Activated B cell treated with CpG ODN at 0.5 μM for 24 hours (primary cell): ENCODE measurements around the gene PDLIM7. TPM values are rescaled to one million over a fixed set of nuclear protein-coding genes. Genes with fewer than 3 reads are reported as not detected.
"Not testable (repeated sequence)": the region's sequence is repeated elsewhere in the genome, so short reads cannot be mapped to it uniquely, and the experiment has no call there.

Experiments used
- ATAC-seq: fragments of 200-7000 bp; cut with Tn5 transposase; one replicate; pipeline ENCODE4 v1.10.0; 2021; ENCODE audit warnings: low read depth, mild to moderate bottlenecking, moderate library complexity
- CTCF ChIA-PET: fragments of 350-600 bp; sonication (Branson Sonifier 250); formaldehyde crosslinking; loops from one replicate; lab custom pipeline; 2021; ENCODE audit warnings: antibody characterized with exemption; lab: Charles Lee
- POLR2A ChIA-PET: fragments of 350-600 bp; sonication (Branson Sonifier 250); formaldehyde crosslinking; loops from one replicate; lab custom pipeline; 2021; ENCODE audit warnings: antibody characterized with exemption; lab: Charles Lee
- DNase-seq: peaks from one replicate; pipeline ENCODE4 v3.0.0; 2022
- H3K27ac Mint-ChIP-seq: one replicate; pipeline ENCODE4 v1.8.0; 2020; ENCODE audit warnings: mixed read lengths
- H3K27me3 Mint-ChIP-seq: one replicate; pipeline ENCODE4 v1.8.0; 2021; ENCODE audit warnings: mixed read lengths
- H3K36me3 Mint-ChIP-seq: one replicate; pipeline ENCODE4 v1.8.0; 2021; ENCODE audit warnings: low read depth, mixed read lengths
- H3K4me1 Mint-ChIP-seq: one replicate; pipeline ENCODE4 v1.8.0; 2021; ENCODE audit warnings: mixed read lengths
- H3K4me3 Mint-ChIP-seq: one replicate; pipeline ENCODE4 v1.8.0; 2020; ENCODE audit warnings: mild to moderate bottlenecking, mixed read lengths
- H3K9me3 Mint-ChIP-seq: one replicate; pipeline ENCODE4 v1.8.0; 2020; ENCODE audit warnings: mixed read lengths
- intact Hi-C: fragments of 100-400 bp; cut with micrococcal nuclease; formaldehyde crosslinking; loops from one replicate; pipeline ENCODE4 v1.15.1; 2024
- total RNA-seq: library from RNA; stranded (reverse); gene quantifications from 2 replicates; pipeline ENCODE4 v1.2.3, GENCODE V29; 2022
- TF ChIP-seq, protein P1 (sequence below): fragments of 200-600 bp; IDR thresholded peaks from one replicate; pipeline ENCODE4 v1.8.0; 2022; ENCODE audit warnings: antibody characterized with exemption, mild to moderate bottlenecking

The PDLIM7 gene
- total RNA-seq, 1 donor from 2014 or later, result 17.7 TPM

DNA sequence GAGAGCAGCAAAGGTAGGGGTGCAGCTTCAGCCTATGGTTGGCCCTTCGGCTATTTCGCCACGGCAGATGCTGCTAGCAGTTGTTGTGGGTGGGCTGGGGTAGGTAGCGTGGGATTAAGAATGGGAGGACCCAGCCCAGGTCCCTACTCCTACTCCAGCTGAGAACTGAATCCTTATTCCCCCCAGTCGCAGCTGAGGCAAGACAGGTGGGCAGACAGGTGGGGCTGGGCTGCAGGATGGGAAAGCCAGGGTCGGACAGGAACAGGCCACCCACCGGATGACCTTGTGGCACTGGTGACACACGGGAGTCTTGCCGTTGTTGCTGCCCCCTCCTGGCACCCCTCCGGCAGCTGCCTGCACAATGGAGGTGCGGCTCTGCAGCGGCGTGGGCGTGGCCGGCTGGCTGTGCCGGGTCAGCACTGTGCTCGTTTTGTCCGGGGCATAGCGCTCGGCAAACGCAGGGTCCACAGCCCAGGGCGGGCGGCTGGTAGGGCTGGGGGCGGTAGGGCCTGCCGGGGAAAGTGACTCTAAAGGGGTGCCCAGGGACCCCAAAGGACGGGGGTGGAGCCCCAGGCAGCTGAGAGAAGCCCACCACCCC, 8.2 kb downstream of the PDLIM7 start:
- CTCF ChIA-PET, result interaction anchor here (0.5 kb wide), 1 partner anchor 9 kb away, joined by 3 read pairs; no protein-coding TSS in a partner anchor
- no peak overlapping the region for H3K4me3 Mint-ChIP-seq
- H3K27ac Mint-ChIP-seq, result no peak overlapping the region
- TF ChIP-seq, protein P1, sequence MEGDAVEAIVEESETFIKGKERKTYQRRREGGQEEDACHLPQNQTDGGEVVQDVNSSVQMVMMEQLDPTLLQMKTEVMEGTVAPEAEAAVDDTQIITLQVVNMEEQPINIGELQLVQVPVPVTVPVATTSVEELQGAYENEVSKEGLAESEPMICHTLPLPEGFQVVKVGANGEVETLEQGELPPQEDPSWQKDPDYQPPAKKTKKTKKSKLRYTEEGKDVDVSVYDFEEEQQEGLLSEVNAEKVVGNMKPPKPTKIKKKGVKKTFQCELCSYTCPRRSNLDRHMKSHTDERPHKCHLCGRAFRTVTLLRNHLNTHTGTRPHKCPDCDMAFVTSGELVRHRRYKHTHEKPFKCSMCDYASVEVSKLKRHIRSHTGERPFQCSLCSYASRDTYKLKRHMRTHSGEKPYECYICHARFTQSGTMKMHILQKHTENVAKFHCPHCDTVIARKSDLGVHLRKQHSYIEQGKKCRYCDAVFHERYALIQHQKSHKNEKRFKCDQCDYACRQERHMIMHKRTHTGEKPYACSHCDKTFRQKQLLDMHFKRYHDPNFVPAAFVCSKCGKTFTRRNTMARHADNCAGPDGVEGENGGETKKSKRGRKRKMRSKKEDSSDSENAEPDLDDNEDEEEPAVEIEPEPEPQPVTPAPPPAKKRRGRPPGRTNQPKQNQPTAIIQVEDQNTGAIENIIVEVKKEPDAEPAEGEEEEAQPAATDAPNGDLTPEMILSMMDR, result no peak
- H3K9me3 Mint-ChIP-seq, result no peaks in the 10 kb centered on the region
- H3K4me1 Mint-ChIP-seq, result peaks cover 19% of the 10 kb centered on the region
- POLR2A ChIA-PET, result no interaction called here
- ATAC-seq (no peak), DNase-seq (no peak)
- peaks cover 13% of the 10 kb centered on the region for H3K36me3 Mint-ChIP-seq
- no peaks in the 10 kb centered on the region for H3K27me3 Mint-ChIP-seq
- intact Hi-C loops, result no loop called here

DNA sequence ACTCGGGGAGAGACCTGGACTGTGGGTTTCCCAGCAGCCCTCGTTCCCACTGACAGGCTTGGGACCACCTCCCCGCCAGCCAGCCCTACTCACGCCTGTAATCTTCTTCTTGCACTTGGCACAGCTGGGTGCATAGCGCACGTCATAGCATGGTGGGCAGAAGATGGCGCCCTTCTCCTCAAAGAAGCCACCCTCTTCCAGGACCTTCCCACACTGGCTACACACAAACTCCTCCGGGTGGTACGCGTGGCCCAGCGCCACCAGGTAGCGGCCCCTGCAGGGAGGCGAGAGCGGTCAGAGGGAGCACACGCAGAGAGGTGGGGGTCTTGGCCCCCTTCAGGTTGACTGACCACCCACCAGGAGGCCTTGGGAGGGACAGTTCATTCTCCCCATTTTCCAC, 9.4 kb downstream of the PDLIM7 start:
- no peaks in the 10 kb centered on the region for H3K9me3 Mint-ChIP-seq
- H3K4me3 Mint-ChIP-seq, result no peak overlapping the region
- peaks cover 6% of the 10 kb centered on the region for H3K4me1 Mint-ChIP-seq
- intact Hi-C loops, result no loop called here
- no peaks in the 10 kb centered on the region for H3K27me3 Mint-ChIP-seq
- no peak for DNase-seq
- peaks cover 14% of the 10 kb centered on the region for H3K36me3 Mint-ChIP-seq
- no peak overlapping the region for H3K27ac Mint-ChIP-seq
- TF ChIP-seq, protein P1, result no peak
- CTCF ChIA-PET, result no interaction called here
- no peak for ATAC-seq
- POLR2A ChIA-PET, result no interaction called here

DNA sequence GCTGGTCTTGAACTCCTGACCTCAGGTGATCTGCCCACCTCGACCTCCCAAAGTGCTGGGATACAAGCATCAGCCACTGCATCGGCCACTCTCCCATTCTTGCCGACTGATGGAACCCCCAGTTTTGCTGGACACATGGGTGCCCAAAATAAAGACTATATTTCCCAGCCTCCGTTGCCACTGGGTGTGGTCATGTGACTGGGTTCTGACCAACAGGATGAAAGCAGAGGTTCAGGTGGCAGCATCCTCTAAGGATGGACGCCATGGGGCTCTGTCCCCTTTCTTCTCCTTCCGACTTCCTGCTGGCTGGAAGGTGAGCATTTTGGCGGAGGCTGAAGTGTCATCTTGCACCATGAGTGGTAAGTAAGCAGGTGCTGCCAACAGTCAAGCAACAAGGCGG, 10.3 kb downstream of the PDLIM7 start:
- DNase-seq (no peak), ATAC-seq (no peak)
- Mint-ChIP-seq H3K9me3 (no peaks in the 10 kb centered on the region), H3K4me1 (peaks cover 3% of the 10 kb centered on the region), H3K27me3 (no peaks in the 10 kb centered on the region), H3K27ac (no peak overlapping the region), H3K4me3 (no peak overlapping the region), H3K36me3 (peaks cover 14% of the 10 kb centered on the region)
- CTCF ChIA-PET, result no interaction called here
- intact Hi-C loops, result no loop called here
- TF ChIP-seq, protein P1, result no peak
- POLR2A ChIA-PET, result no interaction called here

DNA sequence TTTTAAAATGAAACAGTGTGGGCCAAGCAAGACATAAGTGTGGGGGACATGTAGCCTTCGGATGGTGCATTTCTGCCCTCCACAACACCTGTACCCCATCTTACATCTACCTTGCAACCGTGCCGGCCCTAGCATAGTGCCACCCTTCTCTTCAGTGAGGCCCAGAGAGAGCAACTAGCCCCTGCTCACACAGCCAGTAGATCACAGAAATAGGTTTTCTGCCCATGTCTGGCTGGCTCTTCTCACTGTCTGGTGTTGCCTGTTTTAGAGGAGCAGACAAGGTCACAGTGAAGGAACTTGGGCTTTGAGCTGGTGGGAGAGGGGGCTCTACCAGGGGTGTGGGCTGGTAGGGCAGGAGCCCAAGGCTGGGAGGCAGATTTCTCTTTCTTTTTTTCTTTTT, 11.1 kb downstream of the PDLIM7 start:
- Mint-ChIP-seq H3K27ac (no peak overlapping the region), H3K36me3 (peaks cover 14% of the 10 kb centered on the region), H3K27me3 (no peaks in the 10 kb centered on the region), H3K4me3 (no peak overlapping the region), H3K4me1 (peaks cover 3% of the 10 kb centered on the region), H3K9me3 (no peaks in the 10 kb centered on the region)
- ChIA-PET CTCF (no interaction called here), POLR2A (no interaction called here)
- intact Hi-C loops, result no loop called here
- ATAC-seq, result no peak
- TF ChIP-seq, protein P1, result no peak
- DNase-seq, result no peak

DNA sequence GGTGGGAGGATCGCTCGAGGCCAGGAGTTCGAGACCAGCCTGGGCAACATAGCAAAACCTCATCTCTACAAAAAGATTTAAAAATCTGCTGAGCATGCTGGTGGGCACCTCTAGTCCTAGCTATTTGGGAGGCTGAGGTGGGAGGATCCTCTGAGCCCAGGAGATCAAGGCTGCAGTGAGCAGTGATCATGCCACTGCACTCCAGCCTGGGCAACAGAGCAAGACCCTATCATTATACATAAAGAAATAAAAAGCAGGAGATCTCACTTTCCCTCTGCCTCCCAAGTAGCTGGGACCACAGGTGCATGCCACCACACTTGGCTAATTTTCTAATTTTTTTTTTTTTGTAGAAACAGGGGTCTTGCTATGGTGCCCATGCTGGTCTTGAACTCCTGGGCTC, 11.7 kb downstream of the PDLIM7 start:
- CTCF ChIA-PET, H3K27ac Mint-ChIP-seq, H3K9me3 Mint-ChIP-seq, H3K27me3 Mint-ChIP-seq, POLR2A ChIA-PET, DNase-seq, H3K4me1 Mint-ChIP-seq, H3K4me3 Mint-ChIP-seq, intact Hi-C loops, ATAC-seq: not testable (repeated sequence)
- H3K36me3 Mint-ChIP-seq, result peaks cover 11% of the 10 kb centered on the region
